MM.1S (cell line): ENCODE data around the gene HINT3.

ENCODE experiments used
- DNase-seq: peaks from one replicate; pipeline ENCODE4 v3.0.0-alpha.2; 2015
- H2AFZ ChIP-seq: fragments of 300-600 bp; sonication (generic); 2 replicates; pipeline ENCODE4 v1.6.0; 2016; ENCODE audit warnings: antibody characterized with exemption, low read length
- H3F3A ChIP-seq: fragments of 300-600 bp; sonication (generic); 2 replicates; pipeline ENCODE4 v1.6.1; 2016; ENCODE audit warnings: mild to moderate bottlenecking, antibody characterized with exemption, low read length, moderate library complexity, mixed read lengths; ENCODE audit not compliant: insufficient read depth
- H3K27ac ChIP-seq: fragments of 300-600 bp; sonication (generic); 2 replicates; pipeline ENCODE4 v1.5.1; 2016; ENCODE audit warnings: mild to moderate bottlenecking, low read length
- H3K27me3 ChIP-seq: fragments of 300-600 bp; sonication (generic); replicated peaks from 2 replicates; pipeline ENCODE4 v1.6.0; 2016; ENCODE audit warnings: low read length; ENCODE audit not compliant: insufficient read depth
- H3K36me3 ChIP-seq: fragments of 300-600 bp; sonication (generic); replicated peaks from 2 replicates; pipeline ENCODE4 v1.6.1; 2016; ENCODE audit warnings: mild to moderate bottlenecking, low read length, mixed read lengths; ENCODE audit not compliant: insufficient read depth
- H3K4me1 ChIP-seq: fragments of 300-600 bp; sonication (generic); 2 replicates; pipeline ENCODE4 v1.6.1; 2016; ENCODE audit warnings: low read length, mixed read lengths
- H3K4me2 ChIP-seq: fragments of 300-600 bp; sonication (generic); 2 replicates; pipeline ENCODE4 v1.6.0; 2016; ENCODE audit warnings: low read depth, low read length
- H3K4me3 ChIP-seq: fragments of 300-600 bp; sonication (generic); 2 replicates; pipeline ENCODE4 v1.5.1; 2016; ENCODE audit warnings: low read length, mixed read lengths
- H3K79me2 ChIP-seq: fragments of 300-600 bp; sonication (generic); 2 replicates; pipeline ENCODE4 v1.6.1; 2016; ENCODE audit warnings: mixed run types, low read length, mixed read lengths
- H3K9ac ChIP-seq: fragments of 300-600 bp; sonication (generic); 2 replicates; pipeline ENCODE4 v1.6.1; 2016; ENCODE audit warnings: low read length, mixed read lengths
- H3K9me2 ChIP-seq: fragments of 300-600 bp; sonication (generic); replicated peaks from 2 replicates; pipeline ENCODE4 v1.6.1; 2016; ENCODE audit warnings: mild to moderate bottlenecking, low read length, mixed read lengths; ENCODE audit not compliant: insufficient read depth
- H3K9me3 ChIP-seq: fragments of 300-600 bp; sonication (generic); replicated peaks from 2 replicates; pipeline ENCODE4 v1.6.1; 2016; ENCODE audit warnings: mild to moderate bottlenecking, low read length, mixed read lengths; ENCODE audit not compliant: insufficient read depth
- H4K20me1 ChIP-seq: fragments of 300-600 bp; sonication (generic); 2 replicates; pipeline ENCODE4 v1.6.1; 2016; ENCODE audit warnings: mild to moderate bottlenecking, low read length, moderate library complexity, mixed read lengths; ENCODE audit not compliant: insufficient read depth
- CTCF ChIP-seq: fragments of 300-600 bp; sonication (generic); IDR thresholded peaks from 2 replicates; pipeline ENCODE4 v1.5.1; 2016; ENCODE audit warnings: antibody characterized with exemption, low read length, mixed read lengths
- EZH2 ChIP-seq: fragments of 300-600 bp; sonication (generic); optimal IDR thresholded peaks from 2 replicates; pipeline ENCODE3; 2017; ENCODE audit warnings: low read depth, mild to moderate bottlenecking, antibody characterized with exemption, low read length, mixed read lengths
- EZH2phosphoT487 ChIP-seq: fragments of 300-600 bp; sonication (generic); IDR thresholded peaks from 2 replicates; pipeline ENCODE4 v1.6.1; 2018; ENCODE audit warnings: antibody characterized with exemption, low read length

The HINT3 gene

DNA sequence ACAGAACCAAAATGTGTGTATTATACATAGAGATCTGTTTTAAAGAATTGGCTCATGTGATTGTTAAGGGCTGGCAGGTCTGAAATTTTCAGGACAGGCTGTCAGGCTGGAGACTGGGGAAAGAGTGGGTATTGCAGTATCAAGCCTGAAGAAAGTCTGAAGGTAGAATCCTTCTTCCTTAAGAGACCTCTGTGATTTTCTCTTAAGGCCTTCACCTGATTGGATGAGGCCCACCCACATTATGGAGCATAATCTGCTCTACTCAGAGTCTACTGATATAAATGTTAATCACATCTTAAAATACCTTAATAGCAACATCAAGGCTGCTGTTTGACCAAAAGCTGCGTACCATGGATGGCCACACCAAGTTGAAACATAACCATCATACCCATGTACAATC is 43.4 kb upstream of the HINT3 start:
- Histone ChIP-seq H3K27me3 (no peaks in the 10 kb centered on the region), H3K9ac (no peak overlapping the region), H3K4me2 (no peak overlapping the region), H3K4me1 (no peaks in the 10 kb centered on the region), H3K79me2 (no peaks in the 10 kb centered on the region), H3K36me3 (no peaks in the 10 kb centered on the region), H3K9me3 (no peaks in the 10 kb centered on the region), H3F3A (0 out of 2 replicates have a peak, but pooled peaks cover 3% of the 10 kb centered on the region), H2AFZ (no peak overlapping the region), H4K20me1 (no peaks in the 10 kb centered on the region), H3K9me2 (no peaks in the 10 kb centered on the region), H3K4me3 (no peak overlapping the region), H3K27ac (no peak overlapping the region)
- DNase-seq: no peak
- no peak for TF ChIP-seq EZH2
- no peak for TF ChIP-seq CTCF
- TF ChIP-seq EZH2phosphoT487: no peak

DNA sequence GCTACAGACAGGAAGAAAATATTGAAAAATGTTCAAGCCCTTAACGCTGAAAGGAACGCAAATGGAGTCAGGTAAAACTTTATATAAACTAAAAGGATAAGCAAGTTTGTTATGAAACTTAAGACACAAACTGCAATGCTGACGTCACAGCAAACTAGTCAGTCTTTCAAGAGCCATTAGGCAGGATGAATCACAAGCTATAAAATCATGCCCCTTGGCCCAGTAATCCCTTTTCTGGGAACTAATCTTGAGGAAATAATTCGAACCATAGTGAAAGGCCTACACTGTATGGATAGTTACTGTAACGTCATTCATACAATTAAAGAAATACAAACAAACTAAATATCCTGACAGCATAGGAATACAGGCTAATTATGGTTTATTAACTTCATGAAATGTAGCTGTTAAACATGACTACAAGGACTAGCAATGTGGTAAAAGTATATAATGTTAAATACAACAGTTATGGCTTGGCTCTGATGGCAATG is 42.7 kb upstream of the HINT3 start:
- H3K9me3 ChIP-seq: no peaks in the 10 kb centered on the region

DNA sequence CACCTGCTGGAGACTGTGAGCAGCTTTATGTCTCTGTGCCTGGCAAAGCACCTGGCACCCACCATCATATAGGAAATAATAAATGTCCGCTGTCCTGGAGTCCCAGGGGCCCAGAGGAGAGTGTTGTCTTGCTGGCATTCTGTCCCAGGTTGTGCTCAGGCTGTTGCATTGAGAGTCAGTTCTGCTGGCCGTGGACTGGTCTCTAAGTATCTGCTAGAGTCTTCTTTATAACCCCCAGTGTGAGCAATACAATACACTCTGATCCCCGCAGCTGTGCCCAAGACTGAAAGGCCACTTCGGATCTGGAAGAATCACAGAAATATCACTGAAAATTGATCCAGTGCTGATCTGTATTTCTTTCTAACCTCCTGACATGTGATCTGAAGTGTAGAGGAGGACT is 38.3 kb upstream of the HINT3 start:
- no peak for DNase-seq
- H3K79me2 ChIP-seq: no peaks in the 10 kb centered on the region
- H3K27me3 ChIP-seq: no peaks in the 10 kb centered on the region
- no peak overlapping the region for H3K4me3 ChIP-seq
- no peak overlapping the region for H3K9ac ChIP-seq
- H4K20me1 ChIP-seq: no peaks in the 10 kb centered on the region
- H3K27ac ChIP-seq: no peak overlapping the region
- H3F3A ChIP-seq: peaks cover 16% of the 10 kb centered on the region; the same call in 1 of the 2 replicates
- peaks cover 10% of the 10 kb centered on the region for H3K4me1 ChIP-seq
- H3K9me3 ChIP-seq: no peaks in the 10 kb centered on the region
- no peaks in the 10 kb centered on the region for H3K36me3 ChIP-seq
- no peak overlapping the region for H3K4me2 ChIP-seq
- no peak overlapping the region for H2AFZ ChIP-seq
- no peak for TF ChIP-seq CTCF
- no peak for TF ChIP-seq EZH2
- no peak for TF ChIP-seq EZH2phosphoT487
- no peaks in the 10 kb centered on the region for H3K9me2 ChIP-seq

More for the DNA sequence above, 42.7 kb upstream of the HINT3 start:
- no peak overlapping the region for H3K4me2 ChIP-seq
- H3K9me2 ChIP-seq: no peaks in the 10 kb centered on the region
- no peak overlapping the region for H3K27ac ChIP-seq
- H2AFZ ChIP-seq: no peak overlapping the region
- no peak overlapping the region for H3K4me3 ChIP-seq
- no peaks in the 10 kb centered on the region for H3K36me3 ChIP-seq
- peaks cover 8% of the 10 kb centered on the region; the same call in 1 of the 2 replicates for H3F3A ChIP-seq
- peaks cover 6% of the 10 kb centered on the region for H3K4me1 ChIP-seq
- H3K27me3 ChIP-seq: no peaks in the 10 kb centered on the region
- no peak overlapping the region for H3K9ac ChIP-seq
- no peak for DNase-seq
- no peaks in the 10 kb centered on the region for H4K20me1 ChIP-seq
- H3K79me2 ChIP-seq: no peaks in the 10 kb centered on the region
- no peak for TF ChIP-seq CTCF
- no peak for TF ChIP-seq EZH2phosphoT487
- TF ChIP-seq EZH2: no peak
